ENCODE results near the gene PPIP5K1. TPM values are rescaled to one million over a fixed set of nuclear protein-coding genes. Genes with fewer than 3 reads are reported as not detected.
A peak's percentile ranks its signal among the peaks of the same experiment; 100 is the strongest.

The PPIP5K1 gene
- total RNA-seq, 1 experiment from 2014 or later = 34.4 TPM

DNA sequence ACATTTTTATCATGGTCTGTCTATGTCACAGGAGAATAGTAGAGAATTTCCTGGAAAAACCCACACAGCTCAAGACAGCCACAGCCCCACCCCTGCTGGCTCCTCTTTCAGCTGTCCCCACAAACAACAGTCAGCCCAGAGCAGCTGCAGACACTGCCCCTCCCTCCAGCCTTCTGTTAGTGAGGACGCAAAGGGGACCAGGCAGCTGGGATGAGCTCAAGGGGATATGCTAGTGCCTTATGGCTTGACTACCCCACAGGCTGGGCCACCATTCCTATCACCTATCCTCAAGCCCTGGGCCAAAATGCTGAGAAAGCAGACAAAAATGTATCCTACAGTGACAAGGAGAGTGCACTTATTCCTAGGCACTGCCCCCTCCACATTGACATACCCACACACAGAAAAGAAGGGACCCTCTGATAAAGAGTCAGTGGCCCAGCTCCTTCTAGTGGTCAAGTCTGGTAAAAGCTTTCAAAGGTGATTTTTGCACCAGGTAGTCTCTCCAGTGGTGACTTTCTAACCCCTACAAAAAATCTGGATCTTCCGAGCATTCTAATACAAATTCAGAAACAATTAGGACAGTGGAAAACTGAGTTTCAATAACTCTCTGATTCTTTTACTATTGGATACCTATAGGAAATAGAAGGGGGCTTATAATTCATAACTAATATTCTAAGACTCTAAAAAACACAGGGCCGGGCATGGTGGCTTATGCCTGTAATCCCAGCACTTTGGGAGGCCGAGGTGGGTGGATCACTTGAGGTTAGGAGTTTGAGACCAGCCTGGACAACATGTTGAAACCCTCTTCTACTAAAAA lies 75.6 kb downstream of the PPIP5K1 start:
- Mint-ChIP-seq H3K27ac (no peak overlapping the region), H3K9me3 (no peaks in the 10 kb centered on the region), H3K4me1 (peaks cover 52% of the 10 kb centered on the region), H3K4me3 (no peak overlapping the region), H3K36me3 (no peaks in the 10 kb centered on the region), H3K27me3 (ENCODE audit: low read depth) (peaks cover 68% of the 10 kb centered on the region)
- no peak for TF ChIP-seq KAT7 (CRISPR knock-in tag; IDR thresholded peaks at IDR 0.05; ENCODE audit: borderline replicate concordance)
- TF ChIP-seq, protein P1, sequence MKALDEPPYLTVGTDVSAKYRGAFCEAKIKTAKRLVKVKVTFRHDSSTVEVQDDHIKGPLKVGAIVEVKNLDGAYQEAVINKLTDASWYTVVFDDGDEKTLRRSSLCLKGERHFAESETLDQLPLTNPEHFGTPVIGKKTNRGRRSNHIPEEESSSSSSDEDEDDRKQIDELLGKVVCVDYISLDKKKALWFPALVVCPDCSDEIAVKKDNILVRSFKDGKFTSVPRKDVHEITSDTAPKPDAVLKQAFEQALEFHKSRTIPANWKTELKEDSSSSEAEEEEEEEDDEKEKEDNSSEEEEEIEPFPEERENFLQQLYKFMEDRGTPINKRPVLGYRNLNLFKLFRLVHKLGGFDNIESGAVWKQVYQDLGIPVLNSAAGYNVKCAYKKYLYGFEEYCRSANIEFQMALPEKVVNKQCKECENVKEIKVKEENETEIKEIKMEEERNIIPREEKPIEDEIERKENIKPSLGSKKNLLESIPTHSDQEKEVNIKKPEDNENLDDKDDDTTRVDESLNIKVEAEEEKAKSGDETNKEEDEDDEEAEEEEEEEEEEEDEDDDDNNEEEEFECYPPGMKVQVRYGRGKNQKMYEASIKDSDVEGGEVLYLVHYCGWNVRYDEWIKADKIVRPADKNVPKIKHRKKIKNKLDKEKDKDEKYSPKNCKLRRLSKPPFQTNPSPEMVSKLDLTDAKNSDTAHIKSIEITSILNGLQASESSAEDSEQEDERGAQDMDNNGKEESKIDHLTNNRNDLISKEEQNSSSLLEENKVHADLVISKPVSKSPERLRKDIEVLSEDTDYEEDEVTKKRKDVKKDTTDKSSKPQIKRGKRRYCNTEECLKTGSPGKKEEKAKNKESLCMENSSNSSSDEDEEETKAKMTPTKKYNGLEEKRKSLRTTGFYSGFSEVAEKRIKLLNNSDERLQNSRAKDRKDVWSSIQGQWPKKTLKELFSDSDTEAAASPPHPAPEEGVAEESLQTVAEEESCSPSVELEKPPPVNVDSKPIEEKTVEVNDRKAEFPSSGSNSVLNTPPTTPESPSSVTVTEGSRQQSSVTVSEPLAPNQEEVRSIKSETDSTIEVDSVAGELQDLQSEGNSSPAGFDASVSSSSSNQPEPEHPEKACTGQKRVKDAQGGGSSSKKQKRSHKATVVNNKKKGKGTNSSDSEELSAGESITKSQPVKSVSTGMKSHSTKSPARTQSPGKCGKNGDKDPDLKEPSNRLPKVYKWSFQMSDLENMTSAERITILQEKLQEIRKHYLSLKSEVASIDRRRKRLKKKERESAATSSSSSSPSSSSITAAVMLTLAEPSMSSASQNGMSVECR (CRISPR knock-in tag; IDR thresholded peaks at IDR 0.05; ENCODE audit: borderline replicate concordance) = 0 out of 2 replicates have a peak, but pooled peaks have one; percentile 27
- TF ChIP-seq NFATC4 (CRISPR knock-in tag; IDR thresholded peaks at IDR 0.05) = no peak
- TF ChIP-seq, protein P2, sequence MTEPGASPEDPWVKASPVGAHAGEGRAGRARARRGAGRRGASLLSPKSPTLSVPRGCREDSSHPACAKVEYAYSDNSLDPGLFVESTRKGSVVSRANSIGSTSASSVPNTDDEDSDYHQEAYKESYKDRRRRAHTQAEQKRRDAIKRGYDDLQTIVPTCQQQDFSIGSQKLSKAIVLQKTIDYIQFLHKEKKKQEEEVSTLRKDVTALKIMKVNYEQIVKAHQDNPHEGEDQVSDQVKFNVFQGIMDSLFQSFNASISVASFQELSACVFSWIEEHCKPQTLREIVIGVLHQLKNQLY (CRISPR knock-in tag; IDR thresholded peaks at IDR 0.05) = no peak
- no peak for TF ChIP-seq IRF1 (CRISPR knock-in tag; IDR thresholded peaks at IDR 0.05)
- ChIA-PET CTCF (interaction anchor here (0.6 to 2.4 kb wide), 29 partner anchors 9 to 229 kb away, joined by 3 to 30 read pairs (median 4); partner anchors contain the start of genes TP53BP1, TUBGCP4 and ZSCAN29), POLR2A (interaction anchor here (0.6 to 1.2 kb wide), 2 partner anchors 17 to 341 kb away, joined by 3 to 6 read pairs; no protein-coding TSS in a partner anchor)
- peak; percentile 39 for DNase-seq (ENCODE audit: low spot score)
- ATAC-seq = peak; percentile 6

GRCh38 chr15:43513550-43513949 lies 76.5 kb downstream of the PPIP5K1 start:
- Mint-ChIP-seq H3K27ac (no peak overlapping the region), H3K4me1 (peaks cover 52% of the 10 kb centered on the region)
- no peak for DNase-seq (ENCODE audit: low spot score)

More at GRCh38 chr15:43513550-43513949, 76.5 kb downstream of the PPIP5K1 start:
- H3K36me3 Mint-ChIP-seq = no peaks in the 10 kb centered on the region
- no peaks in the 10 kb centered on the region for H3K9me3 Mint-ChIP-seq
- ChIA-PET POLR2A (no interaction called here), CTCF (interaction anchor here (1.2 to 2.4 kb wide), 11 partner anchors 10 to 158 kb away, joined by 3 to 30 read pairs (median 6); partner anchors contain the start of gene TP53BP1)
- H3K27me3 Mint-ChIP-seq (ENCODE audit: low read depth) = peaks cover 59% of the 10 kb centered on the region
- ATAC-seq = no peak
- H3K4me3 Mint-ChIP-seq = no peak overlapping the region
- no peak for TF ChIP-seq ZNF396 (CRISPR knock-in tag; IDR thresholded peaks at IDR 0.05; ENCODE audit: borderline replicate concordance)
- TF ChIP-seq ZNF138 (CRISPR knock-in tag; conservative IDR thresholded peaks at IDR 0.05) = no peak
- TF ChIP-seq, protein P1 (CRISPR knock-in tag; IDR thresholded peaks at IDR 0.05; ENCODE audit: borderline replicate concordance) = no peak
- TF ChIP-seq GABPB1 (CRISPR knock-in tag; IDR thresholded peaks at IDR 0.05) = no peak
- TF ChIP-seq, protein P3, sequence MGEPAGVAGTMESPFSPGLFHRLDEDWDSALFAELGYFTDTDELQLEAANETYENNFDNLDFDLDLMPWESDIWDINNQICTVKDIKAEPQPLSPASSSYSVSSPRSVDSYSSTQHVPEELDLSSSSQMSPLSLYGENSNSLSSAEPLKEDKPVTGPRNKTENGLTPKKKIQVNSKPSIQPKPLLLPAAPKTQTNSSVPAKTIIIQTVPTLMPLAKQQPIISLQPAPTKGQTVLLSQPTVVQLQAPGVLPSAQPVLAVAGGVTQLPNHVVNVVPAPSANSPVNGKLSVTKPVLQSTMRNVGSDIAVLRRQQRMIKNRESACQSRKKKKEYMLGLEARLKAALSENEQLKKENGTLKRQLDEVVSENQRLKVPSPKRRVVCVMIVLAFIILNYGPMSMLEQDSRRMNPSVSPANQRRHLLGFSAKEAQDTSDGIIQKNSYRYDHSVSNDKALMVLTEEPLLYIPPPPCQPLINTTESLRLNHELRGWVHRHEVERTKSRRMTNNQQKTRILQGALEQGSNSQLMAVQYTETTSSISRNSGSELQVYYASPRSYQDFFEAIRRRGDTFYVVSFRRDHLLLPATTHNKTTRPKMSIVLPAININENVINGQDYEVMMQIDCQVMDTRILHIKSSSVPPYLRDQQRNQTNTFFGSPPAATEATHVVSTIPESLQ (CRISPR knock-in tag; IDR thresholded peaks at IDR 0.05) = no peak
- no peak for TF ChIP-seq NFYB (CRISPR knock-in tag; conservative IDR thresholded peaks at IDR 0.05; ENCODE audit: low read depth)
- no peak for TF ChIP-seq TEAD4 (CRISPR knock-in tag; IDR thresholded peaks at IDR 0.05)
- TF ChIP-seq NR3C1 (CRISPR knock-in tag; conservative IDR thresholded peaks at IDR 0.05; ENCODE audit: low read depth) = no peak
